ENCODE data around the gene TBC1D2B.

TBC1D2B gene

DNA sequence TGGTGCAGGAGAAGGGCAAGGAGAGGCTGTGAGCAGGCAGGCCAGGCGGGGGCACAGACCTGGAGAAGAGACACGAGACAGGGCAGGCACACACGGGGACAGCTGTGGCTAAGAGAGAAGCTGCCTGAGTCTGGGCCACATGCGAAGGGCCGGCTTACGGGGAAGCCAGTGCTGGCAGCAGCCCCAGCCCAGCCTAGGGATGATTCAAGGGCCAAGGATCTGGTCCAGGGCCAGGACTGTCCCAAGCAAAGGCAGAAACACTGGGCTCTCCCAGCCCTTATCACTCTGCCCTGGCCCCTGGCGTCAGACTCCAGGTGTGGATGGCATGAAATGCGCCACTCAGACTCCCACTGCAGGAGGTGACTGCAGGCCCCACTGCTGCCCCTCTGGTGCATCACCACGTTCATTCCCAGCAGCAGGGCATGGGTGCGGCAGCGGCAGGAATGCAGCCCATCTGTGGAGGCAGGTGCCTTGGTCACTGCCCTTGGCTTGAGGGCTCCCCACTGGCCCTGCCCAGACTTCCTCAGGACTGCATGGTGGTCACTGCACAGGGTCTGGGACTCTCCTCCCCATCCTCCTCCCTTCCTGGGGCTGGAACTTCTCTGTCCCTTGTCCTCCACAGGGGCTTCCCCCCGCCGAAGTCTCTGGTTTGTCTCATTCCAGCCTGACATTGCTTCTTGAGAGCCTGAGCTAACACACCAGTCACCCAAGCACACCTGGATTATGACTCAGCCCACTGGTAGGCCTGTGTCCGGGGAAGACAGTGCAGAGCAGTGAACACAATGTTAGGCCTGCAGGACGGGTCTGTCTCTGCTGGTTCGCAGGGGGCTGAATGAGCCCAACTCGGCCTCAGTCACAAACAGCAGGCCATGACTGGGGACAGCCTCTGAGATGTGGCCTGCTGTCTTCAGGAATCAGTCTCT is 69.3 kb downstream of the TBC1D2B start:
- Histone ChIP-seq H3K9me3 (ENCODE audit: control insufficient read depth, low read length) (no peaks in the 10 kb centered on the region), H3K4me1 (no peaks in the 10 kb centered on the region), H3K27me3 (ENCODE audit: control insufficient read depth, insufficient read depth, low read length) (no peaks in the 10 kb centered on the region), H3K36me3 (ENCODE audit: control insufficient read depth, insufficient read depth, low read length) (no peaks in the 10 kb centered on the region), H3K9ac (no peak overlapping the region), H2AFZ (no peak overlapping the region), H3K4me3 (ENCODE audit: low read depth, low read length) (no peak overlapping the region), H3K79me2 (no peaks in the 10 kb centered on the region), H3K4me2 (ENCODE audit: low read length) (no peak overlapping the region), H3K27ac (no peak overlapping the region)
- TF ChIP-seq, protein P1, sequence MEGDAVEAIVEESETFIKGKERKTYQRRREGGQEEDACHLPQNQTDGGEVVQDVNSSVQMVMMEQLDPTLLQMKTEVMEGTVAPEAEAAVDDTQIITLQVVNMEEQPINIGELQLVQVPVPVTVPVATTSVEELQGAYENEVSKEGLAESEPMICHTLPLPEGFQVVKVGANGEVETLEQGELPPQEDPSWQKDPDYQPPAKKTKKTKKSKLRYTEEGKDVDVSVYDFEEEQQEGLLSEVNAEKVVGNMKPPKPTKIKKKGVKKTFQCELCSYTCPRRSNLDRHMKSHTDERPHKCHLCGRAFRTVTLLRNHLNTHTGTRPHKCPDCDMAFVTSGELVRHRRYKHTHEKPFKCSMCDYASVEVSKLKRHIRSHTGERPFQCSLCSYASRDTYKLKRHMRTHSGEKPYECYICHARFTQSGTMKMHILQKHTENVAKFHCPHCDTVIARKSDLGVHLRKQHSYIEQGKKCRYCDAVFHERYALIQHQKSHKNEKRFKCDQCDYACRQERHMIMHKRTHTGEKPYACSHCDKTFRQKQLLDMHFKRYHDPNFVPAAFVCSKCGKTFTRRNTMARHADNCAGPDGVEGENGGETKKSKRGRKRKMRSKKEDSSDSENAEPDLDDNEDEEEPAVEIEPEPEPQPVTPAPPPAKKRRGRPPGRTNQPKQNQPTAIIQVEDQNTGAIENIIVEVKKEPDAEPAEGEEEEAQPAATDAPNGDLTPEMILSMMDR (IDR thresholded peaks at IDR 0.05), result no peak

DNA sequence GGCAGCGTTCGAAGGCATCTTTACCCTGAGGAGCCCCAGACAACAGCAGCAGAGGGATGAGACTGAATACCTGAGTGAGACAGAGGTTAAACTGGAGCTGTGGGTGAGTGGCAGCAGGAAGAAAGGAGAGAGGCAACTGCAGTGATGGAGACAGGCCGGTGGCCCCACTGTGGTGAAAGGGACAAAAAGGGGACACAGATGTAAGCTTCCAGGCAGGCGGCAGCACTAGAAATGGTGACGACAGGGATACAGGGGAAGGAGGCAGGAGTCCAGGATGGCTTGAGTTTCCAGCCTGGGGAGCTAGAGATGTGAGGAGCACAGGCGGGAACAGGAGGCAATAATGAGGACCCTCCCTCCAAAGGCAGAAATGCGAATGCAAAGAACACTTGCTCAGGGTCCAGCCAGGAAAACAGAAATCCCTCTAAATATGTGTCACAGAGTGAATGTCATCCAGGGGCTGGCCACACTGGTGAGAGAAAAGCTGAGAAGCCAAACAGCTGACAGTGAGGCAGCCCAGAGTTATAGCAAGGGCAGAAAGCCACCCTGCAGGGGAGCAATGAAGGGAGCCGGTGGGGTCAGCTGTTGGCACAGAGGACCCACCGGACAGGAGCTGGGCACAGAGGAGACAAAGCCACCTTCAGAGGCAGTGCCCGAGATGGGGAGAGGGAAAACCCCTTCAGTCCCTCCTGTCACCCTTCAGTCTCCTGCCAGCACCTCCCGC is 70.1 kb downstream of the TBC1D2B start:
- no peak overlapping the region for H3K27ac ChIP-seq
- no peak overlapping the region for H2AFZ ChIP-seq
- H3K9ac ChIP-seq, result no peak overlapping the region
- H3K4me2 ChIP-seq (ENCODE audit: low read length), result no peak overlapping the region
- no peaks in the 10 kb centered on the region for H3K27me3 ChIP-seq (ENCODE audit: control insufficient read depth, insufficient read depth, low read length)
- no peak overlapping the region for H3K4me3 ChIP-seq (ENCODE audit: low read depth, low read length)
- no peaks in the 10 kb centered on the region for H3K36me3 ChIP-seq (ENCODE audit: control insufficient read depth, insufficient read depth, low read length)
- H3K79me2 ChIP-seq, result no peaks in the 10 kb centered on the region
- no peaks in the 10 kb centered on the region for H3K9me3 ChIP-seq (ENCODE audit: control insufficient read depth, low read length)
- TF ChIP-seq, protein P1 (IDR thresholded peaks at IDR 0.05), result no peak
- H3K4me1 ChIP-seq, result no peaks in the 10 kb centered on the region

DNA sequence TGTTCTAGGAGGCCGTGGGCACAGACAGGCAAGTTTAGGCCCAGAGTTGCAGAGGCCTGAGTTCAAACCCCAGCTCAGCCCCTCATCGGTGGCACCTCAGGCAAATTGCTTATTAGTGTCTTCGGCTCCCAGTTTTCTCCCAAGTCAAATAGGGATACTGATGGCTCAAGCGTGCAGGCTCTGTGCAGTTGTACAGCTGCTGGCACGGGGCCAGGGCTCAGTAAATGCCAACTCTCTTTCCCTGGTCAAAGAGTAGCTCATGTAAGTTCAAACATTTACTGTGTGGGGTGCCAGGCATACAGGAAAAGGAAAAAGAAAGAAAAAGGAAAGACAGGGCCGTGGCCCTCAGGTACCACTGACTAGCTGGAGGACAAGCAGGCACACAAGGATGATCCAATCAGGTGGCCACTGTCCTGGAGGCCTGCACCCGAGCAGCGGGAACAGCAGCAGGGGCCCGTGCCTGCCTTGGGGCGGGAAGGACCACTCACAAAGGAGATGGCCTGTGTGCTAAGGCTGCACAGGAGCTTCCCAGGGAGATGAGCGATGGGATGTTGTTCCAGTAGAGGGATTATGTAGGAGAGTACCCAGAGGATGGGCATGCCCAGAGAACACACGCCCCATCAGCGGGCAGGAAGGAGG is 70.8 kb downstream of the TBC1D2B start:
- Histone ChIP-seq H3K79me2 (no peaks in the 10 kb centered on the region), H2AFZ (no peak overlapping the region), H3K36me3 (ENCODE audit: control insufficient read depth, insufficient read depth, low read length) (no peaks in the 10 kb centered on the region), H3K9me3 (ENCODE audit: control insufficient read depth, low read length) (no peaks in the 10 kb centered on the region), H3K4me3 (ENCODE audit: low read depth, low read length) (no peak overlapping the region), H3K27ac (no peak overlapping the region), H3K27me3 (ENCODE audit: control insufficient read depth, insufficient read depth, low read length) (no peaks in the 10 kb centered on the region), H3K9ac (no peak overlapping the region), H3K4me1 (no peaks in the 10 kb centered on the region), H3K4me2 (ENCODE audit: low read length) (no peak overlapping the region)
- TF ChIP-seq, protein P1 (IDR thresholded peaks at IDR 0.05), result no peak

DNA sequence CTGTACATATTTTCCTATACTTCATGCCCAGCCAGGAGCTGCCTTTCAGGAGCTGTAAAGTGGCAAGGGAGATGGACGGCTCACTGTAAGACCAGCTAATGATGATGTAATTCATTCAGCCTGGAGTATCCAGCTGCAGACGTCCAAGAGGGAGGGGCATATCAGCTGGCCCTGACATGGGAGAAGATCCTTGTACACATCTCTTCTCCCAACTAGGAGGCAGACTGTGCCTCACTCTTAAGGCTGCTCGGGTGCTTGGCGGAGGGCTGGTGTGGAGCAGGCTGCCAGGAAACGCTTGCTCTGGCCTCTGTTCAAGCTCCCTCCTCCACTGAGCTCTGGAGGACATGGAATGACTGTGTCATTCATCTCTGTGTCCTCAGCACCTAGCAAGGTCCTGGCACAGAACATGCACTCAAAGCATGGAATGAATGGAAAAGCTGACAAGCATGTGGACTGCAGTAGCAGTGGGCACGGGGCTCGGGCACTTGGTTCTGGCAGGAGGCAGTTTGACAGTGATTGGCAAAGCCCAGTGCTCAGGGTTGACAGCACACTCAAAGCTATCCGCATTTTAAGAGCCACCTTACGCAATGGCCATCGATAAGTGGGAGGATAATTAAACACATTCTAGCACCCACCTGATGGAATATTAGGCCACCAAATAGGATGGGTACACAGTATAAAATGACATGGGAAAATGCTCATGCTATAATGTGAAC is 72.4 kb downstream of the TBC1D2B start:
- TF ChIP-seq, protein P1 (IDR thresholded peaks at IDR 0.05), result no peak
- no peak overlapping the region for H3K4me3 ChIP-seq (ENCODE audit: low read depth, low read length)
- no peak overlapping the region for H3K27ac ChIP-seq
- H3K4me2 ChIP-seq (ENCODE audit: low read length), result no peak overlapping the region
- H2AFZ ChIP-seq, result no peak overlapping the region
- H3K36me3 ChIP-seq (ENCODE audit: control insufficient read depth, insufficient read depth, low read length), result no peaks in the 10 kb centered on the region
- H3K9ac ChIP-seq, result no peak overlapping the region
- H3K27me3 ChIP-seq (ENCODE audit: control insufficient read depth, insufficient read depth, low read length), result no peaks in the 10 kb centered on the region
- H3K4me1 ChIP-seq, result no peaks in the 10 kb centered on the region
- no peaks in the 10 kb centered on the region for H3K9me3 ChIP-seq (ENCODE audit: control insufficient read depth, low read length)
- H3K79me2 ChIP-seq, result no peaks in the 10 kb centered on the region
